GM18907 (cell line): ENCODE measurements around the gene ITPR2.
A peak's percentile ranks its signal among the peaks of the same experiment; 100 is the strongest.
"Not testable (repeated sequence)": the region's sequence is repeated elsewhere in the genome, so short reads cannot be mapped to it uniquely, and the experiment has no call there.

Experiments used
- ATAC-seq: cut with Tn5 transposase; IDR thresholded peaks from one replicate; pipeline ENCODE4 v1.9.1; 2021; ENCODE audit warnings: mild to moderate bottlenecking, moderate library complexity; ENCODE audit not compliant: unreplicated experiment

ITPR2 gene

DNA sequence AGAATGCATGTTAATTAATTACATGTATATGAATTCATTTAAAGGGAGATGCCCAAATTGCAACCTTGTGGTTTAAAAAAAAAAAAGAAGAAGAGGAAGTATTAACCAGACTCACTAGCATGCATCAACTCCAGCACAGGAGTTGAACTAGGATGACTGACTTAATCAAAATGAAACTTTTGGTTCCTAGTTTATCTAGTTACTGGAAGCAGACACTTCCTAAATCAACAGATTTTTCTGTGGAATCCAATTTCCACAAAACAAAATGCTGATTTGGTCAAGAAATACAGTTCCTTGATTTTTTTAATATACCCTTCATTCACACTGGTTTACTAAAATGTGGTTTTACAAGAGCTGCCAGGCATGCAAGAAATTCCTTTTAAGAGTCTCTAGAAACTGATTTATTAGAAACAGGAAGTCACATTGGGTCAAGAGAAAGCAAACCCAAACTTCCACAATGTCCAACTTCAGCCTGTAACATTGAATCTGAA lies 41.6 kb downstream of the ITPR2 start:
- ATAC-seq = peak; percentile 75

DNA sequence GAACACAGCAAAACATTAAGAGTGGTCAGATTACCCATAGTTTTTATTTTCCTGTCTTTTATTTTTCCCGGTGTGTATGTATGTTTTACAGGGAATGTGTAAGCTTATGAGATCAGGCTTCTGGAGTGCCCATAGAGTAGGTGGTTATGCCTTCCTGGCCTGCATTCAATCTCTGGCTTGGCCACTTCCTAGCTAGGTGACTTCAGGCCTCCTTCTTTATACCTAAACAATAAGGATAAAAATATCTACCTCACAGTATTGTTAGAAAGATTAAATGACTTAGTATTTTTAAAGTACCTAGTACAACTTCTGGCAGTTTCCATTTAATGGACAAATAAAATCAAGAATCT lies 42.4 kb downstream of the ITPR2 start:
- no peak for ATAC-seq

DNA sequence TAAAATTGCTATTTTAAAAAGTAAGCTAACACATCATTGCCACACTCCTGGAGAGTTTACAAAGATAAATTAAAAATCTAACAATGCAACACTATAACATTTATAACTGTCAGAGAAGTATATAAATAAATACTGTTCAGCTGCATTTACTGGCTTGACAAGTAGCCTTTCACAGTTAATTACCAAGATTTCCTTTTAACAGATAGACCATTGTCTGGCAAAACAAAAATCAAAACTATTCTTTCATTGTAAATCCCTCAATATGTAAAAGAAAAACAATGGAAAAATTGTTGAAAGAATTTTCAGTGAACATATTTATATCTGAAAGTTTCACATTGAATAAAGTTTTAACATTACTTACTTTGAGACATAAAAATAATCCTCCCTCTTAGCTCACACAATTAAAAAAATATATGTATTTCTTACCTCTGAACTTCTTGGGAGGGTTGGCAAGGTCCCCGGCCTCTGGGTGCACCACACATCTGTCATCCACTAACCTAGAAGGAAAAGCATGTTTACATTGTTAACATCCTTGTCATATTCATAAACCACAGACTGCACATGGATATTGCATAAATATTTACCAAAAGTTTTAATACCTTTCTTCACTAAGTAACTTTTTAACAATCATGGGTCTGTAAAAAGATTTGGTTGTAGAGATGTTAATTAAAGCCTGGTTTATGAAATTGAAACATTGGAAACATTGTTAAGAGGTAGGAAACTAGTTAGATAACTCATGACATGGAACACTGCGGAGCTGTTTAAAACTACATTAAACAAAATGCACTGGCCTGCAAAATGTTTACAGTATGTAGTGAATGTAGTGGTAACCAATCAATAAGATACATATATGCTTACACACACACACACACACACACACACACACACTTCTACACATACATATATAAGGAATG lies 43.0 kb downstream of the ITPR2 start:
- ATAC-seq = no peak

DNA sequence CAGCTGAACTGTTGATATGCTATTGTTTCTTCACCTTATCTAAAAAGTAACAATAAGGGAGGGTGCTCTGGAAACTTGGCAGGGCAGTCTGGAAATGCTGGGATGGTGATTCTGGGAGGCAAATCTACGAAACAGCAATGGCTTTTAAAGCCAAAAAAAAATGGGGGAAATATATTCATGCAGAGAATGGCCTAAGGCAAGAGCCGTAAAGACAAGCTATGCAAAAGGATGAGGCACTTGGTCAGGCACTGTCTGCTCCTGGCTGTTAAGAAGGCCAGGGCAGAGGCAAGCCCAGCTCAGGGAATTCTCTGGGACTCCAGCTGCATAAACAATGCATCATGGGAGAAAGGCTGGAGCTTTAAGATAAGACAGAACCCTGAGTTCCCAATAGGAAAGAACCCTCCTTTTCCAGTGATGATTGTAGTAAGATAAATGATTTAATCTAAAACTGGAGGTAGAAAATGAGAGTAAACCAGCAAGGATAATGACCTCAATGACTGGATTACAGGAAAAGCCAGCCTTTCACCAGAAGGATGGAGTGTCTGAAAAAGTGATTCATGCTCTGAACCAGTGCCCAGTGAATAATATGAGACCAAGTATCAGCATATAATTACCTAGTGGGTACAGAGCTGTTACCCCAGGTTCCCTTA lies 46.0 kb downstream of the ITPR2 start:
- no peak for ATAC-seq

DNA sequence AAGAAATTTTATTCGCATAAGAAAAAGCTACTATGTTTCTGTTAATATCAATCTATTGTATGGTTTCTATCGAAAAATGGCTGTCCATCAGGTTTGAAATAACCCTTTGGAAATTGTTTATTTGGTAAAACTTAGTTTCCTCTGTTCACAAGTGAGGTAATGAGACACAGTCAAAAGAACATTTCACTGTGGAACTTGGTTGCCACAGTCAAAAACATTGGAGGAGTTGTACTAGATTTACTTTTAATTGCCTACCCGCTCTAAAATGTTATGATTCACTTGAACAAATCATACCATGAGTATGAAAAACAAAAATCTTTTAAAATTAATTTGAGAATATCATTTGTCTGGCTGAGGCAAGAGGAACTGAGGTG lies 46.5 kb downstream of the ITPR2 start:
- ATAC-seq = no peak

DNA sequence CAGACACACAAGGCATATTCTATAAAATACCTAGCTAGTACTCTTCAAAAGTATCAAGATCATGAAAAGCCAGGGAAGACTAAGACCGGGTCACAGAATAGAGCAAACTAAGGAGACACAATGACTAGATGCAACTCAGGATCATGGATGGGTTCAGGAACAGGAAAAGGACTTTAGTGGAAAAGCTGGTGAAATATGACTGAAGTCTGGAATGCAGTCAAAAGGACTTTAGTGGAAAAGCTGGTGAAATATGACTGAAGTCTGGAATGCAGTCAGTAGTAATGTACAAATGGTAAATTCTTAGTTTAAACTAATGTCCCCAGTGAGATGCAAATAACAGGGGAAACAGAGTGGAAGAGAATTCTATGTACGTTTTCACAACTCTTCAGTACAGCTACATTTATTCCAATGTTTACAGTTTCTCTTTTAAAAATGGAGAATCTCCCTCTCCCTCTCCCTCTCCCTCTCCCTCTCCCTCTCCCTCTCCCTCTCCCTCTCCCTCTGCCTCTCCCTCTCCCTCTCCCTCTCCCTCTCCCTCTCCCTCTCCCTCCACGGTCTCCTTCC lies 49.1 kb downstream of the ITPR2 start:
- ATAC-seq = not testable (repeated sequence)

DNA sequence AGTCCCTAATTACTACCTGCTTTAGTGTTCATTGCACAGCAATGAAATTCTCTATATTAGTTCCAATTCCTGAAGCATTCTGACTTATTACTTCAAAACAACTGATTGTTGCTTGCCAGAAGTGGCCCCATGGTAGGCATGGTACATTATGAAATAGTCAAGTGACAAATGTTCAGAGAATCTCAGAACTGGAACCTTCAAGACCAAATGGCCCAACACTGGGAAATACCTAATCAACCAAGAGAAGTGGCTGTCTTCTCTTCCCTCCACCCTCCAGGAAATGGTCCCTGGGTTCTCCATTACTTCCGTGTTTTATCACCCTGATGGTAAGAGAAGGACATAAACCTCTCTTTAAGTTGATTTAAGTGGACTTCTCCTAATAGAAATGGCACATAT lies 49.9 kb downstream of the ITPR2 start:
- ATAC-seq = no peak

DNA sequence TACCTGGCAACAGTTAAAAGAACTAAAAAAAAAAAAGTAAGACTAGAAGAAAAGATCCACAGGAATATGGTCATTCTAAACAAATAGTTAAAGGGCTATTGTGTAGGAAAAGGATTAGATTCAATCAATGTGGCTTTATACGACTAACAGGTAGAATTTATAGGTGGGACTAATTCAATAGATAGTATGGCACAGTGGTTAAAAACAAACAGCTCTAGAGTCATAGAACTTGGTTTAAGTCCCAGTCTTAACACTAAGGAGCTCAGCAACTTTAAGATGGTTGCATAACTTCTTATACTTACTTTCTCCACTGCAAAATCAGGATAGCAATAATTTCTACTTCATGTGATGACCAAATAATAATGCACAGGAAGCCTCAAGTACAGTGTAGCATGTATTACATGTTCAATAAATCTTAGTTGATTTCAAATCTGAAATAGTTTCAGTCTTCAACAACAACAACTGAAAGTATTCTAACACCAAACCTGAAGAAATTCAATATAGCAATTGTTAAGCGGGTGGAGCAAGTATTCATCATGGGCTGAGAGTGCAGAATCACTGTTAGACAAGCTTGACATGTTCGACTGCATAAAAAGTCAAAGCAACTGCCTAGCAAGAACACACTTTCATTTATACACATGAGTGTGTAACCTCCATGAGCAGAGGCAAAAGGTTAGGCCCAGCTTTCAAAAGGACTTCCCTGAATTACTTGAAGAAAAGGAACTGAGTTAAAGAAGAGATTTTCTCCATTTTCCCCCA lies 50.4 kb downstream of the ITPR2 start:
- no peak for ATAC-seq

DNA sequence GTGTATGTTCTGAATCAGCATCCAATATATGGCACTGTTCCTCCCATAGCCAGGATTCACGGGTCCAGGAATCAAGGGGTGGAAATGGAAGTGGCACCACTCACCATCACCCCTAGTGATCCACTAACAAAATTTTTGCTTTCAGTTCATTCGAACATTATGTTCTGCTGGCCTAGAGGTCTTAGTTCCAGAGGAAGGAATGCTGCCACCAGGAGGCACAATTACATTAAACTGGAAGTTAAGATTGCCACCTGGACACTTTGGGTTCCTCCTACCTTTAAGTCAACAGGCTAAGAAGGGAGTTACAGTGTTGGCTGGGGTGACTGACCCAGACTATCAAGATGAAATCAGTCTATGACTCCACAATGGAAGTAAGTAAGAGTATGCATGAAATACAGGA lies 52.3 kb downstream of the ITPR2 start:
- ATAC-seq = not testable (repeated sequence)

DNA sequence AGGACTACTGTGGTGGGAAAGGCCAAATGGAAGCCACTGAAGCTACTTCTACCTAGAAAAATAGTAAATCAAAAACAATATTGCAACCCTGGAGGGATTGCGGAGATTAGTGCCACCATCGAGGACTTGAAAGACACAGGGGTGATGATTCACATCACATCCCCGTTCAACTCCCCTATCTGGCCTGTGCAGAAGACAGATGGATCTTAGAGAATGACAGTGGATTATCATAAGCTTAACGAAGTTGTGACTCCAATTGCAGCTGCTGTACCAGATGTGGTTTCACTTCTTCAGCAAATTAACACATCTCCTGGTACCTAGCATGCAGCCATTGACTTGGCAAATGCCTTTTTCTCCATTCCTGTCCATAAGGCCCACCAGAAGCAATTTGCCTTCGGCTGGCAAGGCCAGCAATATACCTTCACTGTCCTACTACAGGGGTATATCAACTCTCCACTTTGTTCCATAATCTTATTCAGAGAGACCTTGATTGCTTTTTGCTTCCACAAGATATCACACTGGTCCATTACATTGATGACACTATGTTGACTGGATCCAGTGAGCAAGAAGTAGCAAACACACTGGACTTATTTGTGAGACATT lies 54.7 kb downstream of the ITPR2 start:
- not testable (repeated sequence) for ATAC-seq

DNA sequence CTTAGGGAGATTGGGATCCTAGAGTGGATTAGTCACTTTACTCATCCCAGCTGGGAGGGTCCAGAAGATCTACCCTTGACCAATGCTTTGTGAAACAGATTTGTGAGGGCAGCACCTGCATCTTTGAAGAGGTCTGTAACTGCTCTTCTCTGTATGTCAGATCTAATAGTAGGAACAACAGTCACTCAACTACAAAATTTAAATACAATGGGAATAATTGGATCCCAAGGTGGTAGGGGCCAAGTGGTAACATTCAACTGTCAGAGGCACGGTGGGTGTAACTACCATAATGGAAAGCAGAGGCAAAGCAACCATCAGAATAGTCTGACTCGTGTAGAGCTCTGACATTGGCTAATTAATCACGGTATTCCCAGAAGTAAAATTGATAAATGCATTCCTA lies 55.8 kb downstream of the ITPR2 start:
- ATAC-seq = no peak

DNA sequence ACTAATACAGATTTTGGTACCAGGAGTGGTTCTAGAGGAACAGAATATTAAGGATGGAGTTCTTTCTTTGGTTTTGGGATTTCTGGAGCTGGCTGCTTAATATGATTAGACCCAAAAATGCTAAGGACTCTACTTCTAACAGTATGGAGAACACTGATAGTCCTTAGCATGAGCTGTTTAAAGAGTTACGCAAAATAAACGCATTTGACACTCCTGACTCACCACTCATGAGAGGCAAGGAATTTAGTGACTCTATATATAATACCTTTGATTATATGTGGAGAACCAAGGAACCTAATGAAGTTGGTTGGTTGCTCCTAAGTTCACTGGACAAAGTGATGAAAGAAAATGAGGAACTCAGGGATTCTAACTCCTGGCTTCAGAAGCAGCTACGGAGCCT lies 57.0 kb downstream of the ITPR2 start:
- ATAC-seq = not testable (repeated sequence)

DNA sequence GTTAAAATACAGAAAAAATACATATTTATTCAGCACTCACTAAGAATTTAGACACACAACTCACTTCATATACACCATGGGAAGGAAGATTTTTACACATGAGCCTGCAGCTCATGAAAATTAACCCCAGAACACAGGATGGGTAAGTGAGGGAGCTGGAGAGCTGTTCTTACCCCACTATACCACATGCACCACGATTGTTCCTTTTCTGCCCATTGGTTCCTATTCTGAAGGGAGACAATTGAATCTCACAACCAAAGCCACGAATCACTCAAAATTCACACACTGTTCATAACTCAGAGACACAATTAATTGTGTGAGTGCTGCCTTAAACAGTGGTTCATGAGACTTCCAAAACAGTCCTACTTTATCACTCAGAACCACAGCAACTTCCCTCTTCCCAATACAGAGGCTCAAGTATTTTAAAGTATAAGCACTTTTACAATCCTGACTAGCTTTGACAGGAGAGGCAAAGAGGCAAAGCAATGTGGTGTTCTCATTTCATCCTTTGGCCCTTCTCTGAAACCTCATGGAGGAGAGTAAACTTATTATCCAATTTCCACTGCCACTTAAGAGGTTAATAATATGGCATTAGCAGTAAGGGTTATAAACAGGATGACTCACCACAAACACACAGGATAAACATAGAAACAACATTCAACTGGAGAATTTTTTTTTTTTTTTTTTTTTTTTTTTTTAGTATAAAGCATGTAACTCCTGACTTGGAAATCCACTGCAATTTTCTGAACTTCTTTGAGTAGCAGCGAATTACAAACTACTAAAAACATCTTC lies 59.5 kb downstream of the ITPR2 start:
- no peak for ATAC-seq

DNA sequence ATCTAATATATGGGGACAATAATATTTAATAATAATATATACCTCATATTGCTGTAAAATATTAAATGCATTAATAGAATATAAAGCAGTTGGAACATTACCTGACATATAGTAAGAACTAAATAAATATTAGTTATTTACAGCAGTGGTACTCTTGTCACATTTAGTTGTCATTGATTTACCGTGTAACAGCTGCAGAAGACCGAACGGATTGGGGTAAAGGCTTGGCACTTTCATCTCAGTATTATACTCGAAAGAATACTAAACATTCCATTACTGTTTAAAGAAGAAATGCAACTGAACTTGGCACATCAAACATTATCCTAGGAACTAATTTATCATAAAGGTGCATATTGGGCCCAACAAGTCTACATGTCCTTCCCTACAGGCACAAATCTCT lies 61.1 kb downstream of the ITPR2 start:
- ATAC-seq = no peak

DNA sequence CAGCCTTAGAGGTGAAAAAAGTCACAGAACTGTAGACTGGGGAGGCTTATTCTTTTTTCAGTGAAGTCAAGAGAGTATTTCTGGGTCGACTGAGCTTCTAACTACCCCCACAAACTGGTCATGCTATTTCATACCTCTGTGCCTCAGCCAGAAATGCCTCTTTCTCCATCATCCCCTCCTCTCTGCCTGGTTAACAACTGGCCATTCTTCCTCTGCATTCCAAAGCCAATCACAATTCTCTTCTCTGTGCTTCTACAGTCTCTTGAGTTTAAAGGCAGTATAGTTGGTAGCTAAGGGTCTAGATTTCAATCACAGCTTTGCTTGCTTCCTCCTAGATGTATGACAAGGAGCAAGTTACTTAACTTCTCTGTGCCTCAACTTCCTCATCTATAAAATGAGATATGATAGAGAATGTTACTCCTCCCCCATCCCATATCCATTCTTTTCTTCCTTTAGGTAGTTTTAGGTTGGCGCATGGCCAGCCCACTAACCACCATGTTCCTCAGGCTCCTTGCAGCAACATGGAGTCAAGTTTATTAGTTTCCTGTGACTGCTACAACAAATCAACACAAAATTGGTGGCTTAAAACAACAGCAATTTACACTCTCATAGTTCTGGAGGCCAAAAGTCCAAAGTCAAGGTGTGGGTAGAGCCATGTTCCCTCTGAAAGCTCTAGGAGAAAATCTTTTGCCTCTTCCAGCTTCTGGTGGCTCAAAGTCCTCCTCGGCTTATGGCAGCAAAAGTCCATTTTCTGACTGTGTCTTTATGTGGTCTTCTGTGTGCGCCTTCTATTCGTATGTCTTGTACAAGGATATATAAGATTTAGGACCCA lies 62.5 kb downstream of the ITPR2 start:
- no peak for ATAC-seq

DNA sequence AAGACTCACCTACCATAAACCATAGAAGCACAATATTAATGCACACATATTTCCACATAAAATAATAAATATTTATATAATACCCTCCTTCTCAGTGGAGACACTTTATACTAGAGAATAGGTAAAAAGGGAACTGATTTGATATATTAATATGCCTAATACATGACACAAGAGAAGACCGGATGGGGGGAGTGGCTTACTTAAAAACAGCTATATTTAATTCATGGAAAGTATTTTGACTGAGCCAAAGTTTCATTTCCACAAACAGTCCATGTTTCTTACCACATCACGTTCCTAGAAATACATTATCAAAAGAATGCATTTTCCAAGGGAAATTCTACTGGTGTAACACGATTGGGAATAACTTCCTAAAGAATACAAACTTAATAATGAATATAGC lies 63.4 kb downstream of the ITPR2 start:
- ATAC-seq = no peak

DNA sequence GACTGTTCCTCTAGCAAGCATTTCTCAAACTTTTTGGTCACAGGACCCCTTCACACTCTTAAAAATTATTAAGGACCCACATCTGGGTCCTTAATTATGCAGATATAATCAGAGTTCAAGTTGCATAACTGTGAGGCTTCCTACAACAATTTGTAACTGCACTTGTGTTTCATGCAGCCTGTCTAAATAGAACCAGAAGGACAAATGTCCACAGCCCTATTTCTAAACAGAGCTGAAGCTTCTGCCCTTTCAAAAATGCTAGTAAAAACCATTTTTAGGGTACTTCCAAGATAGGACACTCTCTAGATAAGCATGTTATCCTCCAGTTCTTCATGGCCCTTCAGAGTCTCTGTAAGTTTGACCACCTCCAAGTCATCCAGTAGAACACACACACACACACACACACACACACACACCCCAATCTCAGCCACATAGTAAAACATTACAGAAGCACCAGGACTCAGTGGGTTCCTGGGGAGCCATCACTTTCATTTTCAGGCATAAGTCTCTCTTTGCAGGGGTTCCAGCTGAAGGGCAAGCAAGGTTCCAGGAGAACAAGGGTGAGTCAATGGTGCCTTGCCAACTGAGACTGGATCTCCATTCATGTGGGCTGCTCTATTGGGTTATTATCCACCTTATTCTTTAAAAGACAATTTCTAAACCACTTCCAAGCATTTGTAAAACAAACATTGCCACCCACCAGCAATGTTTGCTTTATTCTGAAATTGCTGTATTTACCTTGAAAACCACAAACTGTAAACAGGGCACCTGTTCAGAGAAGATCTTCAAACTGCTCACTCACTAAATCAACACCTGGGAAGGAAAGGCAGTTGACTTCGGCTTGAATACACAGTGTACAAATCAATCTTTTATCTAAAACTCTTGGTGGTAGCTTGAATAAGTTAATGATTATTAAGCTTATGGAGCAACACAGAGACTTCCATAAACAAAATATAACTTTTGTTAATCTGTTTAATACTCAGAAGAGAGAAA lies 64.1 kb downstream of the ITPR2 start:
- peak; percentile 70 for ATAC-seq

DNA sequence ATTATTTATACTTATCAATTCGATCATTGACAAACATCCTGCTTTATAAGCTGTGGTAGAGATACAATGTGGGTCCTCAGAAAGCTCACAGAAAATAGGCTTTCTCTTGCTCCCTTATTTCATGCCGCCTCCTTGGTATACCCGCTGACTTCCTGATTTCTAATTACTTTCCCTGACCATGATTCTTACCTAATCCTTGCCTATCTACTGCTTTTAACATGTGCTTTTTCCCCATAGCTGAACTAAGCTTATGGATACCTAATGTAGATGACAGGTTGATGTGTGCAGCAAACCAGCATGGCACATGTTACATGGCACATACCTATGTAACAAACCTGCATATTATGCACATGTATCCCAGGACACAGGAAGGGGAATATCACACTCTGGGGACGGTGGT lies 65.1 kb downstream of the ITPR2 start:
- ATAC-seq = no peak
